Naive thymus-derived CD4-positive, alpha-beta T cell (primary cell): ENCODE data around the gene RAP1A. TPM values are rescaled to one million over a fixed set of nuclear protein-coding genes. Genes with fewer than 3 reads are reported as not detected.

Source experiments
- ATAC-seq: fragments of 150-1000 bp; cut with Tn5 transposase; 2 replicates; pipeline ENCODE4 v1.10.0; 2021; ENCODE audit warnings: mild to moderate bottlenecking, moderate library complexity
- CTCF ChIA-PET: fragments of 350-600 bp; sonication (Branson Sonifier 250); formaldehyde crosslinking; loops from one replicate; lab custom pipeline; 2021; ENCODE audit warnings: antibody characterized with exemption; lab: Charles Lee
- POLR2A ChIA-PET: fragments of 350-600 bp; sonication (Branson Sonifier 250); formaldehyde crosslinking; loops from one replicate; lab custom pipeline; 2021; ENCODE audit warnings: antibody characterized with exemption, inconsistent platforms; lab: Charles Lee
- DNase-seq, 9 donors: peaks; one replicate each; pipeline versions ENCODE4 v3.0.0 to v3.0.0-alpha.2; 2020 to 2022; ENCODE audit warnings: mixed read lengths in 1 of 9
- H3K27ac ChIP-seq: one replicate; pipeline ENCODE4 v1.7.0; 2013; ENCODE audit warnings: mild to moderate bottlenecking, low read depth, low read length, moderate library complexity
- H3K27me3 ChIP-seq, 2 donors: one replicate each; pipeline ENCODE4 v1.7.0; 2013; ENCODE audit warnings: low read length in 2 of 2, mild to moderate bottlenecking in 2 of 2, moderate library complexity in 2 of 2; ENCODE audit not compliant: control insufficient read depth in 2 of 2, insufficient read depth in 2 of 2
- H3K36me3 ChIP-seq, 3 experiments: 1 replicate in 2 of 3; 2 replicates in 1 of 3; pipeline ENCODE4 v1.7.0; 2013; ENCODE audit warnings: low read length in 3 of 3, mild to moderate bottlenecking in 3 of 3, moderate library complexity in 1 of 3; ENCODE audit not compliant: insufficient read depth in 3 of 3, control insufficient read depth in 2 of 3
- H3K4me1 ChIP-seq, 2 donors: one replicate each; pipeline ENCODE4 v1.7.0; 2013; ENCODE audit warnings: low read length in 2 of 2, mild to moderate bottlenecking in 2 of 2, moderate library complexity in 1 of 2; ENCODE audit not compliant: control insufficient read depth in 2 of 2, insufficient read depth in 2 of 2
- H3K4me3 ChIP-seq: 2 replicates; pipeline ENCODE4 v1.7.0; 2013; ENCODE audit warnings: mild to moderate bottlenecking, low read length
- H3K9me3 ChIP-seq, 3 experiments: 1 replicate in 2 of 3; 2 replicates in 1 of 3; pipeline ENCODE4 v1.7.0; 2013; ENCODE audit warnings: low read length in 3 of 3; ENCODE audit not compliant: control insufficient read depth in 2 of 3
- H3K27ac Mint-ChIP-seq, 9 donors: one replicate each; pipeline ENCODE4 v1.8.0; 2020 to 2022; ENCODE audit warnings: mixed read lengths in 9 of 9, mild to moderate bottlenecking in 8 of 9, moderate library complexity in 5 of 9, inconsistent platforms in 2 of 9
- H3K27me3 Mint-ChIP-seq, 5 donors: one replicate each; pipeline ENCODE4 v1.8.0; 2021 to 2022; ENCODE audit warnings: mixed read lengths in 5 of 5, mild to moderate bottlenecking in 1 of 5
- H3K36me3 Mint-ChIP-seq, 5 donors: one replicate each; pipeline ENCODE4 v1.8.0; 2020 to 2022; ENCODE audit warnings: mixed read lengths in 5 of 5, mild to moderate bottlenecking in 3 of 5, inconsistent platforms in 1 of 5
- H3K4me1 Mint-ChIP-seq, 7 donors: one replicate each; pipeline ENCODE4 v1.8.0; 2020 to 2022; ENCODE audit warnings: mixed read lengths in 7 of 7, mild to moderate bottlenecking in 3 of 7, inconsistent platforms in 1 of 7
- H3K4me3 Mint-ChIP-seq, 10 donors: one replicate each; pipeline ENCODE4 v1.8.0; 2020 to 2022; ENCODE audit warnings: mild to moderate bottlenecking in 10 of 10, mixed read lengths in 10 of 10, moderate library complexity in 6 of 10, inconsistent platforms in 2 of 10
- H3K9me3 Mint-ChIP-seq, 11 donors: one replicate each; pipeline ENCODE4 v1.8.0; 2020 to 2022; ENCODE audit warnings: mixed read lengths in 11 of 11, mild to moderate bottlenecking in 4 of 11, inconsistent platforms in 1 of 11, moderate library complexity in 1 of 11
- intact Hi-C, 2 donors: fragments of 100-400 bp; cut with micrococcal nuclease; formaldehyde crosslinking; loops; one replicate each; pipeline ENCODE4 v1.15.1; 2023
- polyA plus RNA-seq, 2 donors: library from polyadenylated mRNA; unstranded; fragments of 300-500 nt; fragmentation: Illumina TruSeq; gene quantifications; one replicate each; pipeline ENCODE4 v1.2.3, GENCODE V29; 2021
- total RNA-seq, 6 experiments: library from RNA in 5 of 6; stranded (reverse) in 5 of 6; gene quantifications; 1 replicate in 5 of 6; 2 replicates in 1 of 6; pipeline ENCODE4 v1.2.3 and lab custom pipeline; 2021 to 2026

The RAP1A gene
- total and polyA plus RNA-seq, 7 experiments from 2014 or later, result 37.6 to 183 (median 100) TPM

DNA sequence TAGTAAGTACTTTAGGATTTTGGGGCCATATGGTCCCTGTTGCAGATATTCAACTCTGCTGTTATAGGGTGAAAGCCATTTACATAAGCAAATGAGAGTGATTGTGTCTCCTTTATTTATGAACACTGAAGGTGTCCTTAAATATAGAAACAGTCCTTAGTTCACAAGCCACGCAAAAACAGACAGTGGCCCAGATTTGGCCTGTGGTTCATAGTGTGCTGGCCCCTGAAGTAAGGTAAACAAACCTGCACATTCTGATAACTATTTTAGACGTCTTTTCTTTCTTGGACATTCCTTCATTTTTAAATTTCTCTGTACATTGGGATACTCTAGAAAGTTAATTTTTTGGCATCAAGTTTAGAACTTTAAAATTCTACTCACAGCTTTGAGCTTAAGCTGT, 23.5 kb downstream of the RAP1A start:
- no peaks in the 10 kb centered on the region for H3K9me3 ChIP-seq
- H3K4me3 ChIP-seq, result no peak overlapping the region
- H3K9me3 Mint-ChIP-seq, result peaks cover 0 to 11% (median 0%) of the 10 kb centered on the region in 11 donors
- no peaks in the 10 kb centered on the region for H3K27me3 ChIP-seq
- intact Hi-C loops, result no loop called here
- no peak overlapping the region for H3K27ac ChIP-seq
- H3K36me3 ChIP-seq, result no peaks in the 10 kb centered on the region
- ChIA-PET POLR2A (interaction anchor here (1.5 kb wide), 1 partner anchor 32 kb away, joined by 6 read pairs; no protein-coding TSS in a partner anchor), CTCF (no interaction called here)
- no peaks in the 10 kb centered on the region for H3K27me3 Mint-ChIP-seq
- ATAC-seq, result no peak
- H3K4me1 Mint-ChIP-seq, result peaks cover 42 to 85% (median 80%) of the 10 kb centered on the region in 7 donors
- DNase-seq, result no peak
- H3K27ac Mint-ChIP-seq, result peak overlapping the region in 4 of 9 donors; percentile 14 to 80 (median 61)
- peaks cover 43 to 49% of the 10 kb centered on the region in 2 donors for H3K4me1 ChIP-seq
- H3K4me3 Mint-ChIP-seq, result peak overlapping the region in 1 of 10 donors; percentile 54
- H3K36me3 Mint-ChIP-seq, result peaks cover 5 to 32% (median 14%) of the 10 kb centered on the region in 5 donors

DNA sequence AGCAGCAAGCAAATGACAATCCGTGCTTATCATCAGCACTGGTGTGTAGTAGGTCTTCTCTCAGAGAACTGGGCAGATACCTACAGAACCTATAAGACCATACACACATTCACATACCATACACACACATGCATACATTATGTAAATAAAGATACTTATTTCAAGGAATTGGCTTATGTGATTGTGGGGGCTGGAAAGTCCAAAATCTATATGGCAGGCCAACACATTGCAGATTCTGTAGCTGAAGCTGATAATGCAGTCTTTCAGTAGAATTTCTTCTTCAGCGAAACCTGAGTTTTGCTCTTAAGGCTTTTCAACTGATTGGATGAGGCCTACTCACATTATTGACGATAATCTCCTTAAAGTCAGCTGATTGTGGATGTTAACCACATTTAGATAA, 24.1 kb downstream of the RAP1A start:
- Histone ChIP-seq H3K4me3 (no peak overlapping the region), H3K36me3 (no peaks in the 10 kb centered on the region), H3K4me1 (peaks cover 43 to 47% of the 10 kb centered on the region in 2 donors), H3K27ac (no peak overlapping the region), H3K9me3 (no peaks in the 10 kb centered on the region), H3K27me3 (no peaks in the 10 kb centered on the region)
- H3K4me1 Mint-ChIP-seq, result peaks cover 44 to 85% (median 80%) of the 10 kb centered on the region in 7 donors
- DNase-seq (no peak), ATAC-seq (no peak)
- POLR2A ChIA-PET, result interaction anchor here (1.2 to 1.5 kb wide), 2 partner anchors 33 to 137 kb away, joined by 3 to 6 read pairs; no protein-coding TSS in a partner anchor
- peaks cover 0 to 11% (median 0%) of the 10 kb centered on the region in 11 donors for H3K9me3 Mint-ChIP-seq
- H3K27ac Mint-ChIP-seq, result peak overlapping the region in 3 of 9 donors; percentile 27 to 80 (median 79)
- intact Hi-C loops, result loop anchor here in 1 of 2 donors (2.0 kb wide), 1 partner anchor 15 kb away; no protein-coding TSS in a partner anchor
- H3K27me3 Mint-ChIP-seq, result no peaks in the 10 kb centered on the region
- peak overlapping the region in 1 of 10 donors; percentile 54 for H3K4me3 Mint-ChIP-seq
- H3K36me3 Mint-ChIP-seq, result peaks cover 5 to 38% (median 17%) of the 10 kb centered on the region in 5 donors
- CTCF ChIA-PET, result no interaction called here

DNA sequence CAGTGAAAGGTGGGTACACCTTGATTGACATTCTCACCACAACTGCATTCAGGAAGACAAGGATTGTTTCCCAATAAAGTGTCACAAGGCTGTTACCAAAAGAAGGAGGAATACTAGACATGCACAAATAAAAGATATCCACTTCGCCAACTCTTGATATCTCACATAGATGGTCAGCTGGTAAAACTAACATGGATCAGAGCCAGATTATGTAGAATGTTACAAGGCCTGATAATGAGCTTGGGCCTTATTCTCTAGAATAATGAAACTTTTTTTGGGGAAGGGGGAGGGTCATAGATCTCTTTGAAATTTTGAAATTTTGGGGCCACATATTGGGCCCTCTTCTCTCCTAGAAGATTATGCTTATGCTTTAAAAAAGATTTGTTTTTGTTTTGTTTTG, 24.9 kb downstream of the RAP1A start:
- Histone ChIP-seq H3K27me3 (no peaks in the 10 kb centered on the region), H3K36me3 (no peaks in the 10 kb centered on the region), H3K9me3 (no peaks in the 10 kb centered on the region), H3K4me1 (peaks cover 46 to 52% of the 10 kb centered on the region in 2 donors), H3K27ac (no peak overlapping the region), H3K4me3 (no peak overlapping the region)
- peaks cover 5 to 43% (median 19%) of the 10 kb centered on the region in 5 donors for H3K36me3 Mint-ChIP-seq
- POLR2A ChIA-PET, result interaction anchor here (0.8 to 1.2 kb wide), 4 partner anchors 23 to 138 kb away, joined by 3 to 5 read pairs (median 4); no protein-coding TSS in a partner anchor
- ATAC-seq (no peak), DNase-seq (no peak)
- CTCF ChIA-PET, result interaction anchor here (1.0 kb wide), 1 partner anchor 136 kb away, joined by 3 read pairs; no protein-coding TSS in a partner anchor
- intact Hi-C loops, result loop anchor here in 1 of 2 donors (2.0 kb wide), 1 partner anchor 16 kb away; no protein-coding TSS in a partner anchor
- H3K4me3 Mint-ChIP-seq, result peak overlapping the region in 2 of 10 donors; percentile 0 to 54
- H3K4me1 Mint-ChIP-seq, result peaks cover 52 to 85% (median 80%) of the 10 kb centered on the region in 7 donors
- no peaks in the 10 kb centered on the region for H3K27me3 Mint-ChIP-seq
- peak overlapping the region in 7 of 9 donors; percentile 14 to 88 (median 65) for H3K27ac Mint-ChIP-seq
- H3K9me3 Mint-ChIP-seq, result peaks cover 0 to 11% (median 0%) of the 10 kb centered on the region in 11 donors

DNA sequence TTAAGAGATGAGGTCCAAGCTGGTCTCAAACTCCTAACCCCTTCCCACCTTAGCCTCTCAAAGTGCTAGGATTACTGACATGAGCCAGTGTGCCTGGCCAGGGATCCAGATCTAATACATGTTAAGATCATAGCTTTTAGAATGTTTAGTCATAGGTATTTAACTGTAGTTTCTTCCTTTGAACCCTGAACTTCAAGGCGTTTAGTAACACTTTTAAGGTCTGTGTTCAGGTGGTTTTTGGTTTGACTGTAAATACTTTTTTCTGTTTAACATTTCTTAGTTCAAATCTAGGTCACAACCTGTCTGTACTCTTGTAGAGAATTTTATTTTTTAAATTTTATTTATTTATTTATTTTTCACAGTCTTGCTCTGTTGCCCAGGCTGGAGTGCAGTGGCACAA, 28.1 kb downstream of the RAP1A start:
- Histone ChIP-seq H3K27ac (peak overlapping the region; percentile 32), H3K4me1 (peaks cover 41 to 43% of the 10 kb centered on the region in 2 donors), H3K9me3 (no peaks in the 10 kb centered on the region), H3K36me3 (no peaks in the 10 kb centered on the region), H3K27me3 (no peaks in the 10 kb centered on the region), H3K4me3 (no peak overlapping the region)
- intact Hi-C loops, result loop anchor here in 1 of 2 donors (1.0 to 2.0 kb wide), 4 partner anchors 8 to 55 kb away; no protein-coding TSS in a partner anchor
- H3K36me3 Mint-ChIP-seq, result peaks cover 5 to 41% (median 24%) of the 10 kb centered on the region in 5 donors
- H3K4me1 Mint-ChIP-seq, result peaks cover 58 to 94% (median 85%) of the 10 kb centered on the region in 7 donors
- ChIA-PET CTCF (interaction anchor here (0.6 to 2.2 kb wide), 4 partner anchors 17 to 140 kb away, joined by 3 to 17 read pairs (median 5); no protein-coding TSS in a partner anchor), POLR2A (interaction anchor here (0.6 to 2.6 kb wide), 4 partner anchors 13 to 55 kb away, joined by 4 to 11 read pairs (median 6); partner anchors contain the start of gene RAP1A)
- no peaks in the 10 kb centered on the region for H3K27me3 Mint-ChIP-seq
- peak in 6 of 9 donors; percentile 39 to 66 (median 52) for DNase-seq
- peaks cover 0 to 11% (median 0%) of the 10 kb centered on the region in 11 donors for H3K9me3 Mint-ChIP-seq
- peak overlapping the region; percentile 51 to 88 (median 72) for H3K4me3 Mint-ChIP-seq
- ATAC-seq, result peak; percentile 82
- H3K27ac Mint-ChIP-seq, result peak overlapping the region; percentile 28 to 93 (median 86)

DNA sequence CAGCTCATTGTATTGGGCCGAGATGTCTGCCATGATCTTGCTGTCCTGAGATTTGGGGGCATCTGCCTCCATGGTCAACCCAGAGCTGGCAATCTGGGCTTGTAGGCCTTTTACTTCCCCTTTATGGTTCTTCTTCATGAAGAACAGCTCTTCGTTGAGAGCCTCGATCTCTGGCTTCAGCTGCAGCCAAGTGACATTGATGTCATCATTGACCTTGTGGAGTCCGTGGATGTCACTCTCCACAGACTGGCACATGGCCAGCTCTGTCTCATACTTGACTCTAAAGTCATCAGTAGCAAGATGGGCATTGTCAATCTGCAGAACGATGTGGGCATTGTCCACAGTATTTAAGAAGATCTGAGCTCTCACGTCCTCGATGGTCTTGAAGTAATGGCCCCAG, 29.2 kb downstream of the RAP1A start:
- Histone ChIP-seq H3K4me1 (peaks cover 41 to 52% of the 10 kb centered on the region in 2 donors), H3K27ac (no peak overlapping the region), H3K27me3 (no peaks in the 10 kb centered on the region), H3K36me3 (no peaks in the 10 kb centered on the region), H3K9me3 (no peaks in the 10 kb centered on the region), H3K4me3 (no peak overlapping the region)
- H3K27ac Mint-ChIP-seq, result peak overlapping the region; percentile 28 to 86 (median 77)
- H3K9me3 Mint-ChIP-seq, result peaks cover 0 to 3% (median 0%) of the 10 kb centered on the region in 11 donors
- intact Hi-C loops, result no loop called here
- CTCF ChIA-PET, result interaction anchor here (0.7 to 2.2 kb wide), 9 partner anchors 14 to 618 kb away, joined by 3 to 17 read pairs (median 3); no protein-coding TSS in a partner anchor
- no peak for DNase-seq
- POLR2A ChIA-PET, result interaction anchor here (0.6 to 2.6 kb wide), 3 partner anchors 29 to 692 kb away, joined by 3 to 11 read pairs (median 5); partner anchors contain the start of gene RAP1A
- H3K36me3 Mint-ChIP-seq, result peaks cover 0 to 36% (median 17%) of the 10 kb centered on the region in 5 donors
- H3K4me1 Mint-ChIP-seq, result peaks cover 62 to 96% (median 85%) of the 10 kb centered on the region in 7 donors
- H3K4me3 Mint-ChIP-seq, result peak overlapping the region in 8 of 10 donors; percentile 56 to 88 (median 66)
- ATAC-seq, result no peak
- H3K27me3 Mint-ChIP-seq, result no peaks in the 10 kb centered on the region

DNA sequence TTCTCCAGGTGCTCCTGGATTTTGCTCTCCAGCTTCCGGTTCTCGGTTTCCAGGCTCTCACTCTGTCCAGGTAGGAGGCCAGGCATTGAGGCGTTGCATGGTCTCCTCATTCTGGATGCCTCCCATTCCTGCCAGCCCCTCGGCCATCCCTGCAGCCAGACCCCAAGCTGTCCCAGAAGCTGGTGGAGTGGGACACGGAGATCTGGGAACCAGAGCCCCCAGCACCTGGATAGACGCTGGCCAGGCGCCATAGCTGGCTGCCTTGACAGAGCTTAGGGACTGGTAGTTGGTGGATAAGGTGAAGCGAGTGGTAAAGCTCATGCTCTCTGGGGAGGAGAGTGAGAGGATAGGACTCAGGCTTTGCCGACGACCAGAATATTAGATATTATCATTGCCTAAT, 29.6 kb downstream of the RAP1A start:
- no peak for ATAC-seq
- no peaks in the 10 kb centered on the region for H3K9me3 Mint-ChIP-seq
- peaks cover 62 to 96% (median 85%) of the 10 kb centered on the region in 7 donors for H3K4me1 Mint-ChIP-seq
- Histone ChIP-seq H3K4me3 (no peak overlapping the region), H3K27ac (no peak overlapping the region), H3K27me3 (no peaks in the 10 kb centered on the region), H3K9me3 (no peaks in the 10 kb centered on the region), H3K4me1 (peaks cover 40 to 53% of the 10 kb centered on the region in 2 donors), H3K36me3 (no peaks in the 10 kb centered on the region)
- H3K4me3 Mint-ChIP-seq, result peak overlapping the region in 7 of 10 donors; percentile 63 to 88 (median 67)
- ChIA-PET POLR2A (interaction anchor here (0.6 to 2.6 kb wide), 4 partner anchors 28 to 692 kb away, joined by 3 to 11 read pairs (median 5); partner anchors contain the start of gene RAP1A), CTCF (interaction anchor here (0.8 to 2.2 kb wide), 7 partner anchors 13 to 619 kb away, joined by 3 to 17 read pairs (median 3); no protein-coding TSS in a partner anchor)
- H3K36me3 Mint-ChIP-seq, result peaks cover 0 to 32% (median 12%) of the 10 kb centered on the region in 5 donors
- no peaks in the 10 kb centered on the region for H3K27me3 Mint-ChIP-seq
- intact Hi-C loops, result no loop called here
- H3K27ac Mint-ChIP-seq, result peak overlapping the region in 8 of 9 donors; percentile 28 to 86 (median 78)
- DNase-seq, result no peak
